Measurements from ENCODE around the gene TREH. TPM values are rescaled to one million over a fixed set of nuclear protein-coding genes. Genes with fewer than 3 reads are reported as not detected.
"Not testable (repeated sequence)": the region's sequence is repeated elsewhere in the genome, so short reads cannot be mapped to it uniquely, and the experiment has no call there.

TREH gene
- 0.33 and 0.41 TPM in 2 replicates for total RNA-seq (ENCODE audit: low replicate concordance)
- long read RNA-seq, partial matches to known transcripts: 0 of 1 reads
- long read RNA-seq, other reads (novel, unspliced or antisense): 1 of 1 reads

GRCh38 chr11:118679483-118679882 is at the start of gene TREH:
Gene TREH (minus strand): TSS chr11:118679650. CDS start chr11:118679627, 23 bp downstream.
- no peaks in the 10 kb centered on the region for H3K4me1 Mint-ChIP-seq (ENCODE audit: unreplicated experiment)
- no peak for DNase-seq (ENCODE audit: extremely low spot score, unreplicated experiment)
- no peak within 1 kb of the TSS for H3K4me3 Mint-ChIP-seq
- H3K36me3 Mint-ChIP-seq: no peaks in the 10 kb centered on the region
- TF ChIP-seq, protein P1, sequence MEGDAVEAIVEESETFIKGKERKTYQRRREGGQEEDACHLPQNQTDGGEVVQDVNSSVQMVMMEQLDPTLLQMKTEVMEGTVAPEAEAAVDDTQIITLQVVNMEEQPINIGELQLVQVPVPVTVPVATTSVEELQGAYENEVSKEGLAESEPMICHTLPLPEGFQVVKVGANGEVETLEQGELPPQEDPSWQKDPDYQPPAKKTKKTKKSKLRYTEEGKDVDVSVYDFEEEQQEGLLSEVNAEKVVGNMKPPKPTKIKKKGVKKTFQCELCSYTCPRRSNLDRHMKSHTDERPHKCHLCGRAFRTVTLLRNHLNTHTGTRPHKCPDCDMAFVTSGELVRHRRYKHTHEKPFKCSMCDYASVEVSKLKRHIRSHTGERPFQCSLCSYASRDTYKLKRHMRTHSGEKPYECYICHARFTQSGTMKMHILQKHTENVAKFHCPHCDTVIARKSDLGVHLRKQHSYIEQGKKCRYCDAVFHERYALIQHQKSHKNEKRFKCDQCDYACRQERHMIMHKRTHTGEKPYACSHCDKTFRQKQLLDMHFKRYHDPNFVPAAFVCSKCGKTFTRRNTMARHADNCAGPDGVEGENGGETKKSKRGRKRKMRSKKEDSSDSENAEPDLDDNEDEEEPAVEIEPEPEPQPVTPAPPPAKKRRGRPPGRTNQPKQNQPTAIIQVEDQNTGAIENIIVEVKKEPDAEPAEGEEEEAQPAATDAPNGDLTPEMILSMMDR (conservative IDR thresholded peaks at IDR 0.05): no peak
- no peaks in the 10 kb centered on the region for H3K9me3 Mint-ChIP-seq
- H3K27me3 Mint-ChIP-seq: no peaks in the 10 kb centered on the region
- no peak within 1 kb of the TSS for H3K27ac Mint-ChIP-seq

- TF ChIP-seq, protein P1 (conservative IDR thresholded peaks at IDR 0.05): peak; percentile 54
- H3K36me3 Mint-ChIP-seq; H3K4me1 Mint-ChIP-seq (ENCODE audit: unreplicated experiment); DNase-seq (ENCODE audit: extremely low spot score, unreplicated experiment); H3K9me3 Mint-ChIP-seq; H3K4me3 Mint-ChIP-seq; H3K27ac Mint-ChIP-seq: not testable (repeated sequence)
- peaks cover 38% of the 10 kb centered on the region for H3K27me3 Mint-ChIP-seq
Measured at GRCh38 chr11:118728112-118728511, 48.7 kb upstream of the TREH start.

DNA sequence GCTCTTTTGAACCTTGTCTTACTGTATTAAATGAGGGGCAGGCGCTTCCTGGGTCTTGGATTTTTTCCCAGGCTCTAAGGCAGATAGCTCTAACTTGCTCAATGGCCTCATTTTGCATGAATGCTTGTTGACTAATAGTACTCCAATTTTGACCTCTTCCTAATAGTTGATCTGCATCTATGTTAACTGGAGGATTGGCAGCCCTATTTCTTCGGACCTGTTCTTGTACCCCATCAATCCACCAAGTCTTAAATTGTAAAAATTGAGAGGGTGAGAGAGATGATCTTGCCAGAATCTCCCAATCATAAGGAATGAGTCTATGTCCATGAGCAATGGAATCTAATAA is 48.2 kb upstream of the TREH start:
- H3K9me3 Mint-ChIP-seq; DNase-seq (ENCODE audit: extremely low spot score, unreplicated experiment); H3K4me3 Mint-ChIP-seq; H3K36me3 Mint-ChIP-seq; H3K4me1 Mint-ChIP-seq (ENCODE audit: unreplicated experiment); H3K27ac Mint-ChIP-seq: not testable (repeated sequence)
- H3K27me3 Mint-ChIP-seq: peaks cover 38% of the 10 kb centered on the region

- H3K27ac Mint-ChIP-seq; H3K36me3 Mint-ChIP-seq; H3K4me3 Mint-ChIP-seq; H3K4me1 Mint-ChIP-seq (ENCODE audit: unreplicated experiment); H3K9me3 Mint-ChIP-seq; DNase-seq (ENCODE audit: extremely low spot score, unreplicated experiment): not testable (repeated sequence)
- peaks cover 41% of the 10 kb centered on the region for H3K27me3 Mint-ChIP-seq
Measured at GRCh38 chr11:118727001-118727720, 47.7 kb upstream of the TREH start.

- not testable (repeated sequence) for H3K4me1 Mint-ChIP-seq (ENCODE audit: unreplicated experiment); H3K27ac Mint-ChIP-seq; H3K9me3 Mint-ChIP-seq
Measured at GRCh38 chr11:118721478-118722015, 42.1 kb upstream of the TREH start.

GRCh38 chr11:118720740-118721139 is 41.3 kb upstream of the TREH start:
- peak overlapping the region; percentile 82 for H3K27ac Mint-ChIP-seq
- not testable (repeated sequence) for H3K9me3 Mint-ChIP-seq; DNase-seq (ENCODE audit: extremely low spot score, unreplicated experiment); H3K36me3 Mint-ChIP-seq
- peaks cover 11% of the 10 kb centered on the region for H3K4me1 Mint-ChIP-seq (ENCODE audit: unreplicated experiment)
- peak overlapping the region; percentile 77 for H3K4me3 Mint-ChIP-seq
- H3K27me3 Mint-ChIP-seq: peaks cover 49% of the 10 kb centered on the region

More at GRCh38 chr11:118721478-118722015, 42.1 kb upstream of the TREH start:
- peaks cover 54% of the 10 kb centered on the region for H3K27me3 Mint-ChIP-seq
- not testable (repeated sequence) for DNase-seq (ENCODE audit: extremely low spot score, unreplicated experiment); H3K4me3 Mint-ChIP-seq; H3K36me3 Mint-ChIP-seq

DNA sequence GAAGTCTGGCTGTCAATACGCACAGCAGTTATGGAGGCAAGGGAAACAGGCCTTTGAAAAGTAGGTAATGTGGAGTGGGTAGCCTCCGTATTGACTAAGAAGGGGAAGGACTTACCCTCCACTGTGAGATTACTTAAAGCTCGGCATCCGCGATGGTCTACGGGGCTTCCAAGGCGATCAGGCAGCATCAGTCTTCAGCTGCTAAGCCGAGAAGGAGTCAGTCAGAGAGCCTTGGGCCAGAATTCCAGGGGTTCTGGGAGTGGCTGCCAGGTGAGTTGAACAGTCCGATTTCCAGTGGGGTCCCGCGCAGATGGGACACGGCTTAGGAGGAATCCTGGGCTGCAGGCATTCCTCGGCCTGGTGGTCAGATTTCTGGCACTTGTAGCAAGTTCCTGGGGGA is 40.6 kb upstream of the TREH start:
- Mint-ChIP-seq H3K4me3 (peak overlapping the region; percentile 16), H3K27ac (peak overlapping the region; percentile 82), H3K27me3 (peaks cover 45% of the 10 kb centered on the region), H3K4me1 (ENCODE audit: unreplicated experiment) (peaks cover 18% of the 10 kb centered on the region)
- H3K9me3 Mint-ChIP-seq; H3K36me3 Mint-ChIP-seq; DNase-seq (ENCODE audit: extremely low spot score, unreplicated experiment): not testable (repeated sequence)

DNA sequence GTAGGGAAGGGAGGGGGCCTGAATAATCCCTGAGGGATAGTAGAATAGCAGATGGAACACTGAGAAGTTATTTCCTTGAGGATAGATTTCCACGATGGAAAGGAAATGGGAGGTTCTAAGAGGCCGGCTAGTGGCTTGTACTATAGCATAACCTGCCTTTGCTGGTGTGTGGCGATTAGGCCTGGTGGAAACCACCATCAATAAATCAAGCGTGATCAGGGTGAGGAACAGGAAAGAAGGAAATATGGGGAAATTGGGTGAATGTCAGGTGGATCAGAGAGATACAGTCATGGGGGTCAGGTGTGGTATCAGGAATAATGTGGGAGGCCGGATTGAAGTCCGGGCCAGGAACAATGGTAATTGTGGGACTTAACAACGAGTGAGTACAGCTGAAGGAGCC is 39.1 kb upstream of the TREH start:
- H3K27me3 Mint-ChIP-seq: peaks cover 45% of the 10 kb centered on the region
- not testable (repeated sequence) for H3K9me3 Mint-ChIP-seq; DNase-seq (ENCODE audit: extremely low spot score, unreplicated experiment); H3K36me3 Mint-ChIP-seq
- H3K4me1 Mint-ChIP-seq (ENCODE audit: unreplicated experiment): peaks cover 23% of the 10 kb centered on the region
- peak overlapping the region; percentile 61 for H3K4me3 Mint-ChIP-seq
- peak overlapping the region; percentile 60 for H3K27ac Mint-ChIP-seq

- peaks cover 41% of the 10 kb centered on the region for H3K27me3 Mint-ChIP-seq
- H3K27ac Mint-ChIP-seq: peak overlapping the region; percentile 60
- not testable (repeated sequence) for DNase-seq (ENCODE audit: extremely low spot score, unreplicated experiment); H3K9me3 Mint-ChIP-seq; H3K4me3 Mint-ChIP-seq; H3K36me3 Mint-ChIP-seq
- H3K4me1 Mint-ChIP-seq (ENCODE audit: unreplicated experiment): peaks cover 23% of the 10 kb centered on the region
Measured at GRCh38 chr11:118717733-118718132, 38.3 kb upstream of the TREH start.

GRCh38 chr11:118717221-118717620 is 37.8 kb upstream of the TREH start:
- not testable (repeated sequence) for H3K9me3 Mint-ChIP-seq; H3K27ac Mint-ChIP-seq; DNase-seq (ENCODE audit: extremely low spot score, unreplicated experiment); H3K36me3 Mint-ChIP-seq; H3K4me3 Mint-ChIP-seq
- H3K27me3 Mint-ChIP-seq: peaks cover 39% of the 10 kb centered on the region
- peaks cover 23% of the 10 kb centered on the region for H3K4me1 Mint-ChIP-seq (ENCODE audit: unreplicated experiment)

Data from type B pancreatic cell (in vitro differentiated cells).